Panc1 (cell line): ENCODE data around the gene HK3.

ENCODE experiments used
- CTCF ChIP-seq: fragments of 450-650 bp; IDR thresholded peaks from 2 replicates; pipeline ENCODE4 v1.5.1; 2017; ENCODE audit warnings: mild to moderate bottlenecking
- POLR2AphosphoS5 ChIP-seq: IDR thresholded peaks from 2 replicates; pipeline ENCODE4 v1.6.1; 2012; ENCODE audit warnings: mild to moderate bottlenecking, low read depth, low read length, moderate library complexity
- REST ChIP-seq, 2 experiments: IDR thresholded peaks; 2 replicates each; pipeline ENCODE4 v1.6.1; 2011 to 2012; ENCODE audit warnings: low read depth in 2 of 2, control low read depth in 1 of 2, low read length in 1 of 2, mild to moderate bottlenecking in 1 of 2, moderate library complexity in 1 of 2; ENCODE audit not compliant: insufficient read depth in 1 of 2
- SIN3A ChIP-seq: IDR thresholded peaks from 2 replicates; pipeline ENCODE4 v1.6.1; 2012; ENCODE audit warnings: low read depth, mild to moderate bottlenecking, low read length, moderate library complexity, borderline replicate concordance; ENCODE audit not compliant: insufficient read depth

- TF ChIP-seq REST (IDR thresholded peaks at IDR 0.05; ENCODE audit: insufficient read depth in 1 of 2, low read depth in 2 of 2, low read length in 1 of 2) (no peak), CTCF (no peak), SIN3A (no peak), POLR2AphosphoS5 (no peak)
Observed at GRCh38 chr5:176906796-176907195, 7.7 kb upstream of the HK3 start.
